Measurements from ENCODE around the gene TFF2. TPM values are rescaled to one million over a fixed set of nuclear protein-coding genes. Genes with fewer than 3 reads are reported as not detected.

TFF2 gene
- total and polyA plus RNA-seq, 12 donors: not detected

GRCh38 chr21:42373908-42374455 is 23.2 kb upstream of the TFF2 start:
- H3K36me3 ChIP-seq: no peaks in the 10 kb centered on the region
- no peaks in the 10 kb centered on the region for H3K9me3 ChIP-seq
- no peaks in the 10 kb centered on the region for H3K4me1 ChIP-seq
- no peak for DNase-seq
- no peak overlapping the region for H3K4me3 ChIP-seq
- H3K27me3 ChIP-seq: peaks cover 0 to 77% (median 47%) of the 10 kb centered on the region in 7 donors
- ATAC-seq: no peak
- intact Hi-C loops (cut with DNase I): no loop called here
- WGBS, 2 donors: 84 to 87% methylated on average over 16 of the region's 16 CpGs
- no peak for TF ChIP-seq CTCF (IDR thresholded peaks at IDR 0.05)
- no peak overlapping the region for H3K27ac ChIP-seq

GRCh38 chr21:42373196-42373907 is 22.6 kb upstream of the TFF2 start:
- ATAC-seq (no peak), DNase-seq (no peak)
- Histone ChIP-seq H3K27ac (no peak overlapping the region), H3K4me1 (no peaks in the 10 kb centered on the region), H3K36me3 (no peaks in the 10 kb centered on the region), H3K27me3 (peaks cover 0 to 74% (median 47%) of the 10 kb centered on the region in 7 donors), H3K9me3 (no peaks in the 10 kb centered on the region), H3K4me3 (no peak overlapping the region)
- no peak for TF ChIP-seq CTCF (IDR thresholded peaks at IDR 0.05)
- intact Hi-C loops (cut with DNase I): no loop called here
- 75 to 79% methylated on average over 25 of the region's 25 CpGs for WGBS, 2 donors

GRCh38 chr21:42370894-42371654 is 20.3 kb upstream of the TFF2 start:
- Histone ChIP-seq H3K4me1 (no peaks in the 10 kb centered on the region), H3K27ac (no peak overlapping the region), H3K4me3 (no peak overlapping the region), H3K27me3 (peaks cover 0 to 77% (median 40%) of the 10 kb centered on the region in 7 donors), H3K9me3 (no peaks in the 10 kb centered on the region), H3K36me3 (no peaks in the 10 kb centered on the region)
- WGBS, 2 donors: 79 to 80% methylated on average over 18 of the region's 18 CpGs
- no peak for TF ChIP-seq CTCF (IDR thresholded peaks at IDR 0.05)
- ATAC-seq: peak in 1 of 8 donors; percentile 20
- intact Hi-C loops (cut with DNase I): loop anchor here in 1 of 10 donors (1.0 kb wide), 1 partner anchor 13 kb away; no protein-coding TSS in a partner anchor
- DNase-seq: no peak

GRCh38 chr21:42369821-42370220 is 19.0 kb upstream of the TFF2 start:
- Histone ChIP-seq H3K27me3 (peaks cover 0 to 77% (median 36%) of the 10 kb centered on the region in 7 donors), H3K4me1 (no peaks in the 10 kb centered on the region), H3K27ac (no peak overlapping the region), H3K36me3 (no peaks in the 10 kb centered on the region), H3K9me3 (no peaks in the 10 kb centered on the region), H3K4me3 (no peak overlapping the region)
- no peak for TF ChIP-seq CTCF (IDR thresholded peaks at IDR 0.05)
- intact Hi-C loops (cut with DNase I): no loop called here
- 56 to 59% methylated on average over 16 of the region's 16 CpGs for WGBS, 2 donors
- DNase-seq: no peak
- ATAC-seq: no peak

All from heart right ventricle (tissue), 16 donors.